ENCODE data around the gene SHLD3.
"Not testable (repeated sequence)": the region's sequence is repeated elsewhere in the genome, so short reads cannot be mapped to it uniquely, and the experiment has no call there.

SHLD3 gene, protein sequence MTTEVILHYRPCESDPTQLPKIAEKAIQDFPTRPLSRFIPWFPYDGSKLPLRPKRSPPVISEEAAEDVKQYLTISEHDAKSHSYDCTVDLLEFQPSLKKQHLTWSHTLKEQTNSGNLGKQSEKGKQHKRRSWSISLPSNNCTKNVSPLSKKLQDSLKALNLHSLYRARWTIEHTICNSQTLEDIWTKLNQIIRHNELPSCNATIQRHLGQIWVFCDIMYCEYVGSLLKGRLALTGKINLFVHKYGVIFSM

DNA sequence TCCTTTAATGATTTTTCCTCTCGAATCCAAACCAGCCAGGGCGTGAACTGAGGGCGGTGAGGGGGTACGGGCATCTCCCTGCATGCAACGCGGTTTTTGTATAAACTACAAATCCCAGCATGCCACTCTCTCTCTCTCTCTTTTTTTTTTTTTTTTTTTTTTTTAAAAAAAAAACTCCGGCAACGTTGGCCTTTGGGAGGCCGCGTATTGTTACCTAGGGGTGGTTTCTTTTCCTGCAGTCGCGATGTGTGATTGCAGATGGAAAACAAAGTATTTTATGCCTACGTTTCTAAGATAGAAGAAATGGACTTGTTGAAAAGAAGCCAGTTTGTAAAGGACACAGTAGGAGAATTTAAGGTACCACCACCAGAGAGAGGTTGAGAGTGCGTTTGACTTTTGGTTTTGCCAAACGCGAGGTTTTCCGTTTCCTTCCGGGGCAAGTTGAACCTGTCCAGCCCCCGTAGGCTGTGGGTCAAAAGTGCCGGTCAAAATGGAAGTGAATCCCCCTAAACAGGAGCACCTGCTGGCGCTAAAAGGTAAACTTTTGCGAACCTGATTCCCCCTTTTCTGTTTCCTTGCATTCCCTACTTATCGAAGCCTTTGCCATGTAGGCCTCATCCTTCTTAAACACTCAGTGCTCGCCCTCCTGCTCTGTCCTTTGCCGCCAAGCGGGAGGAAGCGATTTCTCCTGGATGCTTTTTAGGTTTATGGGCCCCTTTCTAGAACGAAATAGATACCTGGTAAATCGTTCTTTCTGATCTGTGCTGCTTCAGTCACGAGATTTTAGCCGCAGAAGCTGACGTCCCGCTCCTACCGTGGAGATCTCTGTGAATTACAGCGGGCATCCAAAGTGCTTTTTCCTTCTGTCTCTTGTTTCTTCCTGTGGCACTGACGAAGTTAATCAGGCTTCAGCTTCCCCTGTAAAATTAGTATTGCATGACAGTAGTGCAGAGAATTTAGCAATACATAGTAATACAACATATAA, at the start of gene SHLD3, which contains the start of gene TRAPPC13:
Gene SHLD3 (plus strand): TSS at position 457 of the 985 bp plus-strand sequence. CDS start 4,561 bp downstream, outside the sequence.
Gene TRAPPC13 (plus strand): TSS at position 457 of the 985 bp plus-strand sequence. CDS start 34 bp downstream, at position 491.
- Histone ChIP-seq H3K9me3 (ENCODE audit: control insufficient read depth, insufficient read depth, low read length) (no peaks in the 10 kb centered on the region), H3K36me3 (ENCODE audit: control insufficient read depth, insufficient read depth, low read length) (peaks cover 5% of the 10 kb centered on the region), H3K4me1 (ENCODE audit: control insufficient read depth, insufficient read depth, low read length) (peaks cover 8% of the 10 kb centered on the region; the same call in 1 of the 2 replicates), H3K4me3 (ENCODE audit: low read depth, low read length) (peak within 1 kb of the TSS; percentile 100), H3K27me3 (ENCODE audit: control insufficient read depth, insufficient read depth, low read length) (no peaks in the 10 kb centered on the region), H3K9ac (ENCODE audit: low read depth, low read length) (peak within 1 kb of the TSS; percentile 83), H3K27ac (ENCODE audit: low read depth, low read length) (peak within 1 kb of the TSS; percentile 90)

DNA sequence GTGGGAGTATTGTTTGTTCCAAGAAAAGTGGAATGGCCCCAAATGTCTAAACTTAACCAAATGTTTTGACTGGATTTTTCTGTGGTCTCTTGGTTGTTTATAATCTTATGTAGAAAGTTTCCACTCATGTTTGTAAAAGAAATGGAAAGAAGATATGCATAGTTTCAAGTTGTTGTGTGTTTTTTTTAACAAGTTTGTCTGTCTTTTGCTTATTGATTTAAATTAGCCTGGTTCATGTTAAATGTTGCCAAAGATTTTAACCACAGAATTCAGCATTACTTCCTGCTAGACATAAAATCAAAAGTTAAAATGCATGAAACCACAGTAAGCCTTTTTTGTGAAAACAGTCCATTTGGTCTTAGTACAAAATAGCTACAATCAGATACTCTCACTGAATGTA, 47.7 kb upstream of the SHLD3 start:
- Histone ChIP-seq H3K9ac (ENCODE audit: low read depth, low read length) (no peak overlapping the region), H3K9me3 (ENCODE audit: control insufficient read depth, insufficient read depth, low read length) (no peaks in the 10 kb centered on the region), H3K36me3 (ENCODE audit: control insufficient read depth, insufficient read depth, low read length) (peaks cover 70% of the 10 kb centered on the region), H3K4me1 (ENCODE audit: control insufficient read depth, insufficient read depth, low read length) (no peaks in the 10 kb centered on the region), H3K27me3 (ENCODE audit: control insufficient read depth, insufficient read depth, low read length) (no peaks in the 10 kb centered on the region), H3K4me3 (ENCODE audit: low read depth, low read length) (no peak overlapping the region), H3K27ac (ENCODE audit: low read depth, low read length) (no peak overlapping the region)

DNA sequence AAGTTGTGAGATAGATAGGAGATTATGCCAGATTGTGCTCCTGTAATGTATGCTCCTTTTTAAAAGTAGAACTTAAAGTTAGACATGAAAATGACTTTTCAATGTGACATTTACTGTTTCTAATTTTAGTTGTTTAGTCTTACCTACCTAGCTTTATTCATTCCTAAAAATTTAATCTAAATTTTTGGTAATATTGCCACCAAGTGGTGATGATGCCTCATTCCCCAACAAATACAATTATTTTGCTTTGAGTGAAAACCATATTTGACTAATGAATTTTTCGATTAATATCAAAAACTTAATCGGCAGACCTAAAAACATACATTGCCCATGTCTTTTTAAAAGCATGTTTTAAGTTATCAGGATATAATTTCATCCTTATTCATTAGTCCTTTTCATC, 36.1 kb upstream of the SHLD3 start:
- H3K27ac ChIP-seq (ENCODE audit: low read depth, low read length), result no peak overlapping the region
- H3K4me3 ChIP-seq (ENCODE audit: low read depth, low read length), result no peak overlapping the region
- H3K4me1 ChIP-seq (ENCODE audit: control insufficient read depth, insufficient read depth, low read length), result no peaks in the 10 kb centered on the region
- peaks cover 77% of the 10 kb centered on the region for H3K36me3 ChIP-seq (ENCODE audit: control insufficient read depth, insufficient read depth, low read length)
- H3K27me3 ChIP-seq (ENCODE audit: control insufficient read depth, insufficient read depth, low read length), result no peaks in the 10 kb centered on the region
- no peak overlapping the region for H3K9ac ChIP-seq (ENCODE audit: low read depth, low read length)
- H3K9me3 ChIP-seq (ENCODE audit: control insufficient read depth, insufficient read depth, low read length), result no peaks in the 10 kb centered on the region

DNA sequence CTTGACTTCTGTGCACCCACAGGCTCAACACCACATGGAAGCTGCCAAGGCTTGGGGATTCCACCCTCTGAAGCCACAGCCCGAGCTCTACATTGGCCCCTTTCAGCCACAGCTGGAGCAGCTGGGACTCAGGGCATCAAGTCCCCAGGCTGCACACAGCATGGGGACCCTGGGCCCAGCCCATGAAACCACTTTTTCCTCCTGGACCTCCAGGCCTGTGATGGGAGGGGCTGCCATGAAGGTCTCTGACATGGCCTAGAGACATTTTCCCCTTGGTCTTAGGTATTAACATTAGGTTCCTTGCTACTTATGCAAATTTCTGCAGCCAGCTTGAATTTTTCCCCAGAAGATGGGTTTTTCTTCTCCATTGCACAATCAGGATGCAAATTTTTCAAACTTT, 23.1 kb upstream of the SHLD3 start:
- peaks cover 51% of the 10 kb centered on the region for H3K36me3 ChIP-seq (ENCODE audit: control insufficient read depth, insufficient read depth, low read length)
- not testable (repeated sequence) for H3K4me1 ChIP-seq (ENCODE audit: control insufficient read depth, insufficient read depth, low read length); H3K9me3 ChIP-seq (ENCODE audit: control insufficient read depth, insufficient read depth, low read length); H3K27me3 ChIP-seq (ENCODE audit: control insufficient read depth, insufficient read depth, low read length); H3K4me3 ChIP-seq (ENCODE audit: low read depth, low read length); H3K27ac ChIP-seq (ENCODE audit: low read depth, low read length); H3K9ac ChIP-seq (ENCODE audit: low read depth, low read length)

DNA sequence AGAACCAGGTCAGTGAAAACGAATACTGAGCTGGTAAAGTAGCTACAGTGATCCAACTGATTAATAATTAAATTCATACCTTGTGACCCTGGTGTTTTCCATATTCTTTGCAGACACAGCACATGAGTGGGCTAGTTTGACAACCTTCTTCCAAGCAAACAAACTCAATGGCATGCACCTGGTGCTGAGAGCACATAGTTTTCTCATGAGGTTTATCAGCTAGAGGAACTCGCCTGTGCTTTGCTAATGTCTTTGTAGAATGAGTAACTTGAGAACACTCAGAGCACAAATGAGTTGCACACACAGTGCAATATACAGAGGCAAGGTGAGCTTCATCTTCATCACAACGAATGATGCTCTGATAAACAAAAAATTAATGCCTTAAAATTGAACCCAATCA, 13.3 kb upstream of the SHLD3 start:
- Histone ChIP-seq H3K27me3 (ENCODE audit: control insufficient read depth, insufficient read depth, low read length) (no peaks in the 10 kb centered on the region), H3K4me1 (ENCODE audit: control insufficient read depth, insufficient read depth, low read length) (no peaks in the 10 kb centered on the region), H3K9ac (ENCODE audit: low read depth, low read length) (no peak overlapping the region), H3K27ac (ENCODE audit: low read depth, low read length) (peak overlapping the region; percentile 30), H3K4me3 (ENCODE audit: low read depth, low read length) (no peak overlapping the region), H3K36me3 (ENCODE audit: control insufficient read depth, insufficient read depth, low read length) (peaks cover 77% of the 10 kb centered on the region), H3K9me3 (ENCODE audit: control insufficient read depth, insufficient read depth, low read length) (no peaks in the 10 kb centered on the region)

DNA sequence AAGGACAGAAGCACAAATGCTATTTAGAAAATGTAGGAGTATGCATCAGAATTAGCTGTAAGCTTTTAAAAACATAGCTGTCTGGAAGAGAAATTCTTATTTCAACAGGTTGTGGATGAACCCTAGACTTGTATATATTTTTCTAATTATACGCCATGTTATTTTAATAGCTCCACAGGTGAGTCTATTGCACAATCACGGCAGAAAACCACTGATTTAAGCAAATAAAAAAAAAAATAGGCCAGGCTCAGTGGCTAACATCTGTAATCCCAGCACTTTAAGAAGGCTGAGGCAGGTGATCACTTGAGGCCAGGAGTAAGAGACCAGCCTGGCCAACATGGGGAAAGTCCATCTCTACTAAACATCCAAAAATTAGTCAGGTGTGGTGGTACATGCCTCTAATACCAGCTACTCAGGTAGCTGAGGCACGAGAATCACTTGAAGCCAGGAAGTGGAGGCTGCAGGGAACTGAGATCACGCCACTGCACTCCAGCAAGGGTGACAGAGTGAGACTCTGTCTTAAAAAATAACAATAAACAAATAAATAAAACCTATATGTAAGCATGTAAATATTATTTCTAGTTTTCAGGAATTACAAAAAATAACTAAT, 12.4 kb upstream of the SHLD3 start:
- Histone ChIP-seq H3K4me3 (ENCODE audit: low read depth, low read length) (no peak overlapping the region), H3K9ac (ENCODE audit: low read depth, low read length) (no peak overlapping the region), H3K27ac (ENCODE audit: low read depth, low read length) (peak overlapping the region; percentile 17), H3K36me3 (ENCODE audit: control insufficient read depth, insufficient read depth, low read length) (peaks cover 68% of the 10 kb centered on the region), H3K4me1 (ENCODE audit: control insufficient read depth, insufficient read depth, low read length) (no peaks in the 10 kb centered on the region), H3K9me3 (ENCODE audit: control insufficient read depth, insufficient read depth, low read length) (no peaks in the 10 kb centered on the region), H3K27me3 (ENCODE audit: control insufficient read depth, insufficient read depth, low read length) (no peaks in the 10 kb centered on the region)

DNA sequence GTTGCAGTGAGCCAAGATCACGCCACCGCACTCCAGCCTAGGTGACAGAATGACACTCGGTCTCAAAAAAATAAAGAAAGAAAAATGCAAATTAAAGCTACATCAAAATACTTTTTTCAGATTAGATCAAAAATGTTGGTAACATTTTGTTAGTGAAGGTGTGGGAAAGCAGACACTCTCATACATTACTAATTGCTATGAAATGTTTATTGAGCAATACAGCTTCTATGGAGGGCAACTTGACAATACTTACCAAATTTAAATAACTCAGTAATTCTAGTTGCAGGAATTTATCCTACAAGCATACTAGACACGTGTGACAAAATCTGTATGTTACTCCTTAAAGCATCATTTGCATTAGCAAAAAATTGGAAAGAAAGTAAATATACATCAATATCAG, 4.8 kb upstream of the SHLD3 start:
- Histone ChIP-seq H3K9ac (ENCODE audit: low read depth, low read length) (no peak overlapping the region), H3K4me1 (ENCODE audit: control insufficient read depth, insufficient read depth, low read length) (peaks cover 5% of the 10 kb centered on the region; the same call in 1 of the 2 replicates), H3K4me3 (ENCODE audit: low read depth, low read length) (no peak overlapping the region), H3K27ac (ENCODE audit: low read depth, low read length) (no peak overlapping the region), H3K36me3 (ENCODE audit: control insufficient read depth, insufficient read depth, low read length) (peaks cover 8% of the 10 kb centered on the region; the same call in 1 of the 2 replicates), H3K9me3 (ENCODE audit: control insufficient read depth, insufficient read depth, low read length) (no peaks in the 10 kb centered on the region), H3K27me3 (ENCODE audit: control insufficient read depth, insufficient read depth, low read length) (no peaks in the 10 kb centered on the region)

DNA sequence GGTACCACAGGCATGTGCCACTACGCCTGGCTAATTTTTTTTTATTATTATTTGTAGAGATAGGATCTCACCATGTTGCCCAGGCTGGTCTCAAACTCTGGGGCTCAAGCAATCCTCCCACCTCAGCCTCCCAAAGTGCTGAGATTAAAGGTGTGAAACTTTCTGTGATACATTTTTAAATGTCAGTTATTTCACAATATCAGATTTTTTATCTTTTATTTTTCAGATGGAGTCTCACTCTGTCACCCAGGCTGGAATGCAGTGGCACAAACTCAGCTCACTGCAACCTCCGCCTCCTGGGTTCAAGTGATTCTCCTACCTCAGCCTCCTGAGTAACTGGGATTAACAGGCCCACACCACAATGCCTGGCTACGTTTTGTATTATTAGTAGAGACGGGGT, 2.9 kb upstream of the SHLD3 start:
- not testable (repeated sequence) for H3K36me3 ChIP-seq (ENCODE audit: control insufficient read depth, insufficient read depth, low read length); H3K27ac ChIP-seq (ENCODE audit: low read depth, low read length); H3K9me3 ChIP-seq (ENCODE audit: control insufficient read depth, insufficient read depth, low read length); H3K9ac ChIP-seq (ENCODE audit: low read depth, low read length); H3K4me3 ChIP-seq (ENCODE audit: low read depth, low read length); H3K27me3 ChIP-seq (ENCODE audit: control insufficient read depth, insufficient read depth, low read length); H3K4me1 ChIP-seq (ENCODE audit: control insufficient read depth, insufficient read depth, low read length)

DNA sequence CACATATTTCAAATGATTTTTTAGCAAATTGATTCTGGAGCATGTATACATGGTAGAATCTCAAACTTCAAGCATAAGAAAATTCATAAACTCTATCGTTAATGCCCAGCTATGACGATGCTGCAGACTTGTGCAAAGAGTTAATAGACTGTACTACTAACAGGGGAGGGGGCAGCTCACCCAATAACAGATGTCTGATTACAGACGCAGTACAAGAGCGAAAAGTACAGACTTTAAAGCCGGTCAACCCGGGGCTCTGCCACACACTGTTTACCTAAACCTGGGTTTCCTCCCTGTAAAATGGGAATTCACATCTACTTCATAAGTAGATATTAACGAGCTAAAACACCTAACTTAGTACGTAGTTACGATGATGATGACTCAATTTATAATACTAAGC, 1.3 kb upstream of the SHLD3 start:
- no peaks in the 10 kb centered on the region for H3K9me3 ChIP-seq (ENCODE audit: control insufficient read depth, insufficient read depth, low read length)
- H3K4me1 ChIP-seq (ENCODE audit: control insufficient read depth, insufficient read depth, low read length), result peaks cover 8% of the 10 kb centered on the region; the same call in 1 of the 2 replicates
- peak overlapping the region; percentile 100 for H3K4me3 ChIP-seq (ENCODE audit: low read depth, low read length)
- H3K27me3 ChIP-seq (ENCODE audit: control insufficient read depth, insufficient read depth, low read length), result no peaks in the 10 kb centered on the region
- no peaks in the 10 kb centered on the region for H3K36me3 ChIP-seq (ENCODE audit: control insufficient read depth, insufficient read depth, low read length)
- H3K9ac ChIP-seq (ENCODE audit: low read depth, low read length), result peak overlapping the region; percentile 83; the same call in 1 of the 2 replicates
- H3K27ac ChIP-seq (ENCODE audit: low read depth, low read length), result no peak overlapping the region

DNA sequence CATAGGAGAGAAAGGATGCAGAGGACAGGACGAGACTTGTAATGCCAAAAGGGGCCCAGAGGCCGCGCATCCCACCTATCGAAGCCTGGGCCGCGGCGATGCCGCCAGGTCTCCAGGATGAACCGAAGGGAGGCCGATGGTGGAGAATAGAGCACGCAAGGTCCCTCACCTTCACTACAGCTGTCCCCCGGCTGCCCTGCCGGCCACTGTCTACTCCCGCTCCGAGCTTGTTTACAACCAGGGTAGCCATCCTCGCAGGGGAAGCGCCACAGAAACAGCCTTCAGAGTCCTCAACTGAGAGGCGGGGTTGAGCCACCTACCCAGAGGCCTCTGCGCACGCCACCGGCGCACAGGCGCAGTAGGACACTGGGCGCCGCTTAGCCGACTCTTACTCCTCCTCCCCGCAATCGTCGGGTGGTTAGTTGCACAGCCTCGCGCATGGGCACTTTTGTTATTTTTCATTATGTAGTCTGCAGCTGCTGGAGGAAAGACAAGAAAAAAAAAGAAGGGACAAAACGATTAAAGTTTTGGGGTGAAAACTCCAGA, 729 bp upstream of the SHLD3 start, which contains the start of gene TRIM23:
Gene TRIM23 (minus strand): TSS at position 309 of the 546 bp plus-strand sequence. CDS start 59 bp downstream, at position 250.
- Histone ChIP-seq H3K27ac (ENCODE audit: low read depth, low read length) (peak within 1 kb of the TSS; percentile 90), H3K9ac (ENCODE audit: low read depth, low read length) (peak within 1 kb of the TSS; percentile 83), H3K36me3 (ENCODE audit: control insufficient read depth, insufficient read depth, low read length) (no peaks in the 10 kb centered on the region; the same call in 1 of the 2 replicates), H3K27me3 (ENCODE audit: control insufficient read depth, insufficient read depth, low read length) (no peaks in the 10 kb centered on the region), H3K9me3 (ENCODE audit: control insufficient read depth, insufficient read depth, low read length) (no peaks in the 10 kb centered on the region), H3K4me1 (ENCODE audit: control insufficient read depth, insufficient read depth, low read length) (peaks cover 8% of the 10 kb centered on the region; the same call in 1 of the 2 replicates), H3K4me3 (ENCODE audit: low read depth, low read length) (peak within 1 kb of the TSS; percentile 100)

Measured in HUES48 (cell line).